ENCODE results near the gene PSMB8.

- TF ChIP-seq CTCF (conservative IDR thresholded peaks at IDR 0.05; ENCODE audit: low read depth, low read length) (no peak), EZH2 (IDR thresholded peaks at IDR 0.05; ENCODE audit: low read length, unreplicated experiment) (no peak), EZH2phosphoT487 (IDR thresholded peaks at IDR 0.05; ENCODE audit: borderline replicate concordance, low read length) (no peak)
Observed at GRCh38 chr6:32837651-32838113, 6.2 kb downstream of the PSMB8 start.
